Ascending aorta (tissue), 2 donors: Measurements from ENCODE around the gene KRTAP12-3. TPM values are rescaled to one million over a fixed set of nuclear protein-coding genes. Genes with fewer than 3 reads are reported as not detected.
"Not testable (repeated sequence)": the region's sequence is repeated elsewhere in the genome, so short reads cannot be mapped to it uniquely, and the experiment has no call there.

Source experiments
- DNase-seq, 2 donors: peaks; one replicate each; pipeline ENCODE4 v3.0.0-alpha.2; 2019; ENCODE audit warnings: low spot score in 2 of 2
- H3K27ac ChIP-seq, 2 donors: fragments of 200-600 bp; sonication (generic); one replicate each; pipeline ENCODE4 v1.5.1; 2016 to 2017; ENCODE audit warnings: mild to moderate bottlenecking in 1 of 2
- H3K27me3 ChIP-seq: fragments of 200-600 bp; sonication (generic); one replicate; pipeline ENCODE4 v1.5.1; 2017
- H3K36me3 ChIP-seq, 2 donors: fragments of 200-600 bp; sonication (generic); one replicate each; pipeline ENCODE4 v1.5.1; 2016
- H3K4me1 ChIP-seq, 2 donors: fragments of 200-600 bp; sonication (generic); one replicate each; pipeline ENCODE4 v1.5.1; 2016 to 2017; ENCODE audit warnings: mild to moderate bottlenecking in 1 of 2
- H3K4me3 ChIP-seq, 2 donors: fragments of 200-600 bp; sonication (generic); one replicate each; pipeline ENCODE4 v1.5.1; 2016 to 2017; ENCODE audit warnings: mild to moderate bottlenecking in 1 of 2
- H3K9me3 ChIP-seq, 2 donors: fragments of 200-600 bp; sonication (generic); one replicate each; pipeline ENCODE4 v1.5.1; 2016
- CTCF ChIP-seq, 3 experiments: fragments of 200-600 bp in 2 of 3; fragments of 450-650 bp in 1 of 3; sonication (generic) in 2 of 3; IDR thresholded peaks; one replicate each; pipeline ENCODE4 v1.5.1; 2016 to 2019; ENCODE audit warnings: antibody characterized with exemption in 3 of 3, mild to moderate bottlenecking in 1 of 3, moderate library complexity in 1 of 3
- intact Hi-C: fragments of 100-400 bp; cut with DNase I; formaldehyde crosslinking; loops from one replicate; pipeline ENCODE4 v1.15.1; 2023
- total RNA-seq: library from RNA; depleted of rRNA; stranded (reverse); fragments of >200 nt; gene quantifications from one replicate; pipeline ENCODE4 v1.1.0, GENCODE V29; 2016

Gene KRTAP12-3
- total RNA-seq, 1 donor from 2014 or later, result not detected

GRCh38 chr21:44684483-44684882, 26.8 kb downstream of the KRTAP12-3 start:
- H3K36me3 ChIP-seq, result no peaks in the 10 kb centered on the region
- no peak for TF ChIP-seq CTCF (IDR thresholded peaks at IDR 0.05)
- H3K9me3 ChIP-seq, result no peaks in the 10 kb centered on the region
- no peaks in the 10 kb centered on the region for H3K27me3 ChIP-seq
- no peak overlapping the region for H3K27ac ChIP-seq
- no peaks in the 10 kb centered on the region for H3K4me1 ChIP-seq
- intact Hi-C loops, result loop anchor here (10.0 kb wide), 1 partner anchor 280 kb away; no protein-coding TSS in a partner anchor
- no peak overlapping the region for H3K4me3 ChIP-seq
- no peak for DNase-seq

GRCh38 chr21:44685050-44685449, 27.3 kb downstream of the KRTAP12-3 start:
- not testable (repeated sequence) for H3K4me1 ChIP-seq, H3K4me3 ChIP-seq, H3K27me3 ChIP-seq, H3K27ac ChIP-seq, H3K9me3 ChIP-seq, H3K36me3 ChIP-seq
- intact Hi-C loops, result loop anchor here (10.0 kb wide), 1 partner anchor 280 kb away; no protein-coding TSS in a partner anchor
- peak in 1 of 2 donors; percentile 42 for DNase-seq

- H3K27ac ChIP-seq, result no peak overlapping the region
- DNase-seq, result peak in 1 of 2 donors; percentile 27
- intact Hi-C loops, result loop anchor here (10.0 kb wide), 1 partner anchor 281 kb away; no protein-coding TSS in a partner anchor
- H3K4me3 ChIP-seq, result no peak overlapping the region
- no peaks in the 10 kb centered on the region for H3K9me3 ChIP-seq
- no peaks in the 10 kb centered on the region for H3K27me3 ChIP-seq
- H3K36me3 ChIP-seq, result no peaks in the 10 kb centered on the region
- no peaks in the 10 kb centered on the region for H3K4me1 ChIP-seq
- TF ChIP-seq CTCF (IDR thresholded peaks at IDR 0.05), result no peak
Measured at GRCh38 chr21:44686000-44686781, 28.5 kb downstream of the KRTAP12-3 start.

- no peaks in the 10 kb centered on the region for H3K9me3 ChIP-seq
- TF ChIP-seq CTCF (IDR thresholded peaks at IDR 0.05), result no peak
- intact Hi-C loops, result loop anchor here (10.0 kb wide), 1 partner anchor 282 kb away; no protein-coding TSS in a partner anchor
- no peaks in the 10 kb centered on the region for H3K27me3 ChIP-seq
- DNase-seq, result peak in 1 of 2 donors; percentile 53
- no peak overlapping the region for H3K27ac ChIP-seq
- no peak overlapping the region for H3K4me3 ChIP-seq
- no peaks in the 10 kb centered on the region for H3K36me3 ChIP-seq
- H3K4me1 ChIP-seq, result no peaks in the 10 kb centered on the region
Measured at GRCh38 chr21:44686843-44687561, 29.3 kb downstream of the KRTAP12-3 start.

GRCh38 chr21:44687671-44688070, 29.9 kb downstream of the KRTAP12-3 start:
- peak in 1 of 2 donors; percentile 52 for DNase-seq

GRCh38 chr21:44689740-44690139, 32.0 kb downstream of the KRTAP12-3 start:
- not testable (repeated sequence) for H3K4me3 ChIP-seq, H3K27me3 ChIP-seq, H3K27ac ChIP-seq, H3K36me3 ChIP-seq, H3K9me3 ChIP-seq, H3K4me1 ChIP-seq
- intact Hi-C loops, result loop anchor here (10.0 kb wide), 1 partner anchor 285 kb away; no protein-coding TSS in a partner anchor
- DNase-seq, result peak in 1 of 2 donors; percentile 52

More at GRCh38 chr21:44687671-44688070, 29.9 kb downstream of the KRTAP12-3 start:
- intact Hi-C loops, result loop anchor here (10.0 kb wide), 1 partner anchor 283 kb away; no protein-coding TSS in a partner anchor
- H3K36me3 ChIP-seq, result no peaks in the 10 kb centered on the region
- no peaks in the 10 kb centered on the region for H3K4me1 ChIP-seq
- no peak overlapping the region for H3K27ac ChIP-seq
- H3K4me3 ChIP-seq, result no peak overlapping the region
- no peaks in the 10 kb centered on the region for H3K27me3 ChIP-seq
- H3K9me3 ChIP-seq, result no peaks in the 10 kb centered on the region
- no peak for TF ChIP-seq CTCF (IDR thresholded peaks at IDR 0.05)
